Endodermal cell (in vitro differentiated cells): ENCODE data around the gene RYR3. TPM values are rescaled to one million over a fixed set of nuclear protein-coding genes. Genes with fewer than 3 reads are reported as not detected.

Source experiments
- DNase-seq: peaks from one replicate; pipeline ENCODE4 v3.0.0-alpha.2; 2017
- H3K27ac ChIP-seq: 2 replicates; pipeline ENCODE4 v1.5.1; 2013; ENCODE audit warnings: mild to moderate bottlenecking, low read depth, low read length, moderate library complexity
- H3K27me3 ChIP-seq: 2 replicates; pipeline ENCODE4 v1.6.1; 2013; ENCODE audit warnings: mild to moderate bottlenecking, low read length, moderate library complexity; ENCODE audit not compliant: insufficient read depth, control insufficient read depth, poor library complexity, severe bottlenecking
- H3K36me3 ChIP-seq: 2 replicates; pipeline ENCODE4 v1.7.0; 2013; ENCODE audit warnings: mild to moderate bottlenecking, low read length, moderate library complexity; ENCODE audit not compliant: control insufficient read depth, insufficient read depth
- H3K4me1 ChIP-seq: one replicate; pipeline ENCODE4 v1.7.0; 2013; ENCODE audit warnings: low read length; ENCODE audit not compliant: control insufficient read depth, insufficient read depth
- H3K4me3 ChIP-seq: 2 replicates; pipeline ENCODE4 v1.5.1; 2013; ENCODE audit warnings: mild to moderate bottlenecking, low read length, moderate library complexity
- H3K9ac ChIP-seq: 2 replicates; pipeline ENCODE4 v1.6.1; 2013; ENCODE audit warnings: mild to moderate bottlenecking, low read length, moderate library complexity; ENCODE audit not compliant: poor library complexity, severe bottlenecking; ENCODE audit errors: extremely low read depth
- H3K9me3 ChIP-seq: 2 replicates; pipeline ENCODE4 v1.6.1; 2013; ENCODE audit warnings: mild to moderate bottlenecking, low read length, moderate library complexity; ENCODE audit not compliant: control insufficient read depth
- H3K27ac Mint-ChIP-seq: 2 replicates; pipeline ENCODE4 v1.8.0; 2020; ENCODE audit warnings: mixed read lengths
- H3K27me3 Mint-ChIP-seq: 2 replicates; pipeline ENCODE4 v1.8.0; 2021; ENCODE audit warnings: mild to moderate bottlenecking, mixed read lengths; ENCODE audit not compliant: insufficient read depth
- H3K36me3 Mint-ChIP-seq: 2 replicates; pipeline ENCODE4 v1.8.0; 2020; ENCODE audit warnings: low read depth, mixed read lengths
- H3K4me1 Mint-ChIP-seq: 2 replicates; pipeline ENCODE4 v1.8.0; 2020; ENCODE audit warnings: mixed read lengths
- H3K4me3 Mint-ChIP-seq: 2 replicates; pipeline ENCODE4 v1.8.0; 2020; ENCODE audit warnings: mild to moderate bottlenecking, moderate library complexity, mixed read lengths
- H3K9me3 Mint-ChIP-seq: 2 replicates; pipeline ENCODE4 v1.8.0; 2020; ENCODE audit warnings: mild to moderate bottlenecking, mixed read lengths
- WGBS, 2 experiments: methylation state at CpG; one replicate each; pipeline versions ENCODE4 v1.1.5 to v1.1.7; 2013; ENCODE audit warnings: missing lambda C conversion rate in 2 of 2, mixed read lengths in 1 of 2; ENCODE audit not compliant: insufficient coverage in 1 of 2, insufficient read length in 1 of 2; 5-methylcytosine and 5-hydroxymethylcytosine counted together
- total RNA-seq, 2 donors: library from RNA; stranded (reverse); fragmentation: NEBNext Ultra II Directional in 1 of 2; extraction: Animal tissue kit (Norgen Biotek cat#: 25700) in 1 of 2; gene quantifications; 2 replicates in 1 of 2; 3 replicates in 1 of 2; pipeline ENCODE4 v1.2.1, GENCODE V29; 2021
- TF ChIP-seq, protein P1 (sequence below): fragments of 200-600 bp; sonication (generic); conservative IDR thresholded peaks from 2 replicates; pipeline ENCODE4 v1.5.0; 2021; ENCODE audit warnings: antibody characterized with exemption, mild to moderate bottlenecking

Gene RYR3
- total RNA-seq, 2 donors from 2014 or later: 0.71 to 1.4 TPM

DNA sequence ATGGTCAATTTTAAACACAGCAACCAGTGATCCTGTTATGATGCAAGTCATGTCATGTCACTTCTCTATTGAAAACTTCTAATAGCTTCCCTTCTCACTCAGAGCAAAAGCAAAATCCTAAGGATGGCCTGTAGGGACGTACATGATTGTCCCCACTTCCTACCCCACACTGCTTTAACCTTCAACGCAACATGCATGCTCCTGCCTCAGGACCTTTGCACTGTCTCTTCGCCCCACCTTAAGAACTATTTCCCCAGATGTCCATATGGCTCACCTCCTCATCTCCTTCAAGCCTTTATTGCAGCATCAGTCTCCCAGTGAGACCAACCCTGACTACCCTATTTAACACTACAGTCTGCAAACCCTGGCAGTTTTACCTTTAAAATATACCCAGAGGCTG, 443.5 kb downstream of the RYR3 start:
- TF ChIP-seq, protein P1, sequence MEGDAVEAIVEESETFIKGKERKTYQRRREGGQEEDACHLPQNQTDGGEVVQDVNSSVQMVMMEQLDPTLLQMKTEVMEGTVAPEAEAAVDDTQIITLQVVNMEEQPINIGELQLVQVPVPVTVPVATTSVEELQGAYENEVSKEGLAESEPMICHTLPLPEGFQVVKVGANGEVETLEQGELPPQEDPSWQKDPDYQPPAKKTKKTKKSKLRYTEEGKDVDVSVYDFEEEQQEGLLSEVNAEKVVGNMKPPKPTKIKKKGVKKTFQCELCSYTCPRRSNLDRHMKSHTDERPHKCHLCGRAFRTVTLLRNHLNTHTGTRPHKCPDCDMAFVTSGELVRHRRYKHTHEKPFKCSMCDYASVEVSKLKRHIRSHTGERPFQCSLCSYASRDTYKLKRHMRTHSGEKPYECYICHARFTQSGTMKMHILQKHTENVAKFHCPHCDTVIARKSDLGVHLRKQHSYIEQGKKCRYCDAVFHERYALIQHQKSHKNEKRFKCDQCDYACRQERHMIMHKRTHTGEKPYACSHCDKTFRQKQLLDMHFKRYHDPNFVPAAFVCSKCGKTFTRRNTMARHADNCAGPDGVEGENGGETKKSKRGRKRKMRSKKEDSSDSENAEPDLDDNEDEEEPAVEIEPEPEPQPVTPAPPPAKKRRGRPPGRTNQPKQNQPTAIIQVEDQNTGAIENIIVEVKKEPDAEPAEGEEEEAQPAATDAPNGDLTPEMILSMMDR: no peak
- Histone ChIP-seq H3K9ac (no peak overlapping the region), H3K9me3 (no peaks in the 10 kb centered on the region), H3K4me3 (no peak overlapping the region), H3K4me1 (no peaks in the 10 kb centered on the region), H3K36me3 (no peaks in the 10 kb centered on the region), H3K27ac (no peak overlapping the region), H3K27me3 (no peaks in the 10 kb centered on the region)
- WGBS, 2 experiments: 95 to 100% methylated on average over 3 of the region's 3 CpGs
- Mint-ChIP-seq H3K4me3 (no peak overlapping the region), H3K4me1 (no peaks in the 10 kb centered on the region), H3K27me3 (no peaks in the 10 kb centered on the region), H3K9me3 (peaks cover 2% of the 10 kb centered on the region), H3K36me3 (no peaks in the 10 kb centered on the region), H3K27ac (no peak overlapping the region)
- no peak for DNase-seq

DNA sequence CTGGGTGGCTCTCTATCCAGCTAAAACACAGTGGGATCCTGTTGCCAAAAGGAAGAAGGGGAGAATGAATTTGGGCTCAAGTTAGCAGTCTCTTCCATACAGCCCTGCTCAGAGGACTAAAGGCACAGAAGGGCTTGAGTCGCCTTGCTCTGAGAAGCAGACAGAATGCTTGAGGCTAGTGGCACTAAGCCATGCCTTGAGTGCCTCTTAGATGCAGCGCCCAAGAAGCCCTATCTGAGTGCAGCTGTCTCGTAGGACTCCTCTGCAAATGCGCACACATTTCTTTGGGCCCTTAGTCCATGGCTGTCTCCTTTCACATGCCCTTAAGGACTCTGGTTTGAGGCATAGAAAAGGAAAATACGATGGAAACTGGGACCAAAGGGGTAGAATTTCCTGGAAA, 446.2 kb downstream of the RYR3 start:
- no peaks in the 10 kb centered on the region for H3K9me3 ChIP-seq
- H3K4me1 ChIP-seq: no peaks in the 10 kb centered on the region
- H3K4me3 ChIP-seq: no peak overlapping the region
- H3K27me3 ChIP-seq: no peaks in the 10 kb centered on the region
- H3K36me3 Mint-ChIP-seq: no peaks in the 10 kb centered on the region
- no peak overlapping the region for H3K9ac ChIP-seq
- H3K27ac Mint-ChIP-seq: no peak overlapping the region
- no peaks in the 10 kb centered on the region for H3K36me3 ChIP-seq
- 92 to 97% methylated on average over 4 to 5 of the region's 5 CpGs for WGBS, 2 experiments
- no peaks in the 10 kb centered on the region for H3K4me1 Mint-ChIP-seq
- no peak for DNase-seq
- TF ChIP-seq, protein P1: no peak
- H3K9me3 Mint-ChIP-seq: no peaks in the 10 kb centered on the region
- H3K27me3 Mint-ChIP-seq: peaks cover 3% of the 10 kb centered on the region
- H3K4me3 Mint-ChIP-seq: no peak overlapping the region
- H3K27ac ChIP-seq: no peak overlapping the region

DNA sequence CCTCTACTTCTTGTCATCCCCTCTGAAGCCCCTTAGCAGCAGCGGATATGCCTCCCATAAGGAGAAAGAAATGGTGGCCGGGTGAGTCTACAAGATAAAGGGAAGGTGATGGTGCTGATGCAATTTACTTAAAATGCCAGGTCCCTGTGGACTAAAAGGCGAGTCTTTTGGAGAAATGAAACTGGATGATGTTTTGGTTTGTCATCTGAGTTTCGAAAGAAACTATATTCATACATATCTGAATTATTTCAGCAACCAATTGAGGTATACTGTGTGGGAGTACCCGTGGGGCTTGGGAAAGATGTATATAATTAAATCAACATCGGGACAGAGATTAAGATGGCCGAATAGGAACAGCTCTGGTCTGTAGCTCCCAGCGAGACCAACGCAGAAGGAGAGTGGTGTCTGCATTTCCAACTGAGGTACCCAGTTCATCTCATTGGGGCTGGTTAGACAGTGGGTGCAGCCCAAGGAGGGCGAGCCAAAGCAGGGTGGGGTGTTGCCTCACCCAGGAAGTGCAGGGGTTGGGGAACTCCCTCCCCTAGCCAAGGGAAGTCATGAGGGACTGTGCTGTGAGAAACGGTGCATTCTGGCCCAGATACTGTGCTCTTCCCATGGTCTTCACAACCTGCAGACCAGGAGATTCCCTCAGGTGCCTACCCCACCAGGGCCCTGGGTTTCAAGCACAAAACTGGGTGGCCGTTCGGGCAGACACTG, 446.9 kb downstream of the RYR3 start:
- Mint-ChIP-seq H3K36me3 (no peaks in the 10 kb centered on the region), H3K4me1 (no peaks in the 10 kb centered on the region), H3K4me3 (no peak overlapping the region), H3K27me3 (peaks cover 3% of the 10 kb centered on the region), H3K9me3 (no peaks in the 10 kb centered on the region), H3K27ac (no peak overlapping the region)
- Histone ChIP-seq H3K27ac (no peak overlapping the region), H3K27me3 (no peaks in the 10 kb centered on the region), H3K9me3 (no peaks in the 10 kb centered on the region), H3K4me3 (no peak overlapping the region), H3K36me3 (no peaks in the 10 kb centered on the region), H3K9ac (no peak overlapping the region), H3K4me1 (no peaks in the 10 kb centered on the region)
- 95 to 96% methylated on average over 4 to 12 of the region's 13 CpGs for WGBS, 2 experiments
- TF ChIP-seq, protein P1: no peak
- no peak for DNase-seq
